ENCODE data around the gene EDARADD. TPM values are rescaled to one million over a fixed set of nuclear protein-coding genes. Genes with fewer than 3 reads are reported as not detected.

Gene EDARADD
- total RNA-seq: not detected in 2 replicates

GRCh38 chr1:236393681-236394481, at the start of gene EDARADD:
TSS of gene EDARADD (plus strand) at chr1:236394286. CDS start at chr1:236394445, 159 bp downstream.

GRCh38 chr1:236523704-236524141, 129.6 kb downstream of the EDARADD start, which contains the start of gene LGALS8:
TSS of gene LGALS8 (plus strand) at chr1:236523982. CDS start at chr1:236526071, 2,089 bp downstream.

Other genes with a start within 250 kb of the EDARADD start
- gene ERO1B, start 112.3 kb upstream of the EDARADD start, total RNA-seq: 2.3 and 5.3 TPM in 2 replicates
- 81.7 and 98.0 TPM in 2 replicates for gene LGALS8, start 129.7 kb downstream of the EDARADD start, total RNA-seq
- gene HEATR1, start 210.2 kb downstream of the EDARADD start, total RNA-seq: 95.5 and 114 TPM in 2 replicates

Data from thoracic aorta endothelial cell (primary cell).